Fibroblast of villous mesenchyme (primary cell): ENCODE measurements around the gene CDR2. TPM values are rescaled to one million over a fixed set of nuclear protein-coding genes. Genes with fewer than 3 reads are reported as not detected.
"Not testable (repeated sequence)": the region's sequence is repeated elsewhere in the genome, so short reads cannot be mapped to it uniquely, and the experiment has no call there.

ENCODE experiments used
- DNase-seq: peaks from one replicate; pipeline ENCODE4 v3.0.0-alpha.2; 2010; ENCODE audit warnings: low read depth
- H3K4me3 ChIP-seq: 2 replicates; pipeline ENCODE4 v1.5.1; 2011; ENCODE audit warnings: low read depth, mild to moderate bottlenecking, low read length
- total RNA-seq: library from RNA; depleted of rRNA; stranded (reverse); fragments of >200 nt; gene quantifications from 2 replicates; pipeline ENCODE4 v1.2.3, GENCODE V29; 2012
- TF ChIP-seq, protein P1 (sequence below): IDR thresholded peaks from 2 replicates; pipeline ENCODE4 v1.5.1; 2012; ENCODE audit warnings: low read depth, mild to moderate bottlenecking, low read length; ENCODE audit not compliant: insufficient read depth

The CDR2 gene
- total RNA-seq: 37.4 and 40.2 TPM in 2 replicates

DNA sequence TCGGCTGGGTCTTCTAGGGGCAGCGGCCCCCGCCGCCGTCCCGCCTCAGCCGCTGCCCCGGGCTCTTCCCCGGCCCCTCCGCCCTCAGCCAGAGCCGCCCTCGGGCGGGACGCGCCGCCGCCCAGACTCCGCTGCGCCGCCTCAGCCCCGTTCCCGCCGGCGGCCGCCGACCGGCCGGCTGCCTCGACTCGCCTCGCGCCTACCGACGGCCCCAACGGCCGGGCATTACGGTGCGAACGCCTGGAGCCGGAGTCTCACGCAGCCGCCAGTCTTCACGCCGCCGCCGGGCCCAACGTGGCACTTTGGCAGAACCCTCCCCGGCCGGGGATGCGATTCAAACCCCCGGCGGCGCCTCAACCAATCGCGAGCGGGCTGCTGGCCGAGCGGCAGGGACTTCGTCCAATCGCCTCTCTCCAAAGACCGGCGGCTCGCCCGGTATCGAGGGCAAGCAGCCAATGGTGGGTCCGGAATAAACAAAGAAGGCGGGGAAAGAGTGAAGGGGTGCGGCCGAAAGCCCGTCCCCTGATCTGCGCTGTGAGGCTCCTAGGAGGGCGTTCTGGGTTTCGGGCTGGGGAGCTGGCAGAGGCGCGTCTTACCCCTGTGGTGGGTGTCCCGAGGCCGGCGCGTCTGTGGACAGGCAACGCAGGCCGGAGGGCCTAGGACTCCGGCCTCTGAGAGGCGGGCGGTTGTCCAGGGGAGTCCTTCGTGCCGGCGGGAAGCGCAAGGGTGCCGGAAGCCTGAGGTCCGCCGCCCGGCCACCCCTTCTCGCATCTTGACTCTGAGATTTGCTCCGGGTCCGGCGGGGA, at the start of gene CDR2:
Gene CDR2, minus strand, starts transcription at position 309 of the 806 bp plus-strand sequence. CDS start 310 bp downstream, outside the sequence.
- peak; percentile 97 for DNase-seq
- TF ChIP-seq, protein P1, sequence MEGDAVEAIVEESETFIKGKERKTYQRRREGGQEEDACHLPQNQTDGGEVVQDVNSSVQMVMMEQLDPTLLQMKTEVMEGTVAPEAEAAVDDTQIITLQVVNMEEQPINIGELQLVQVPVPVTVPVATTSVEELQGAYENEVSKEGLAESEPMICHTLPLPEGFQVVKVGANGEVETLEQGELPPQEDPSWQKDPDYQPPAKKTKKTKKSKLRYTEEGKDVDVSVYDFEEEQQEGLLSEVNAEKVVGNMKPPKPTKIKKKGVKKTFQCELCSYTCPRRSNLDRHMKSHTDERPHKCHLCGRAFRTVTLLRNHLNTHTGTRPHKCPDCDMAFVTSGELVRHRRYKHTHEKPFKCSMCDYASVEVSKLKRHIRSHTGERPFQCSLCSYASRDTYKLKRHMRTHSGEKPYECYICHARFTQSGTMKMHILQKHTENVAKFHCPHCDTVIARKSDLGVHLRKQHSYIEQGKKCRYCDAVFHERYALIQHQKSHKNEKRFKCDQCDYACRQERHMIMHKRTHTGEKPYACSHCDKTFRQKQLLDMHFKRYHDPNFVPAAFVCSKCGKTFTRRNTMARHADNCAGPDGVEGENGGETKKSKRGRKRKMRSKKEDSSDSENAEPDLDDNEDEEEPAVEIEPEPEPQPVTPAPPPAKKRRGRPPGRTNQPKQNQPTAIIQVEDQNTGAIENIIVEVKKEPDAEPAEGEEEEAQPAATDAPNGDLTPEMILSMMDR: no peak
- peak within 1 kb of the TSS; percentile 90 for H3K4me3 ChIP-seq

DNA sequence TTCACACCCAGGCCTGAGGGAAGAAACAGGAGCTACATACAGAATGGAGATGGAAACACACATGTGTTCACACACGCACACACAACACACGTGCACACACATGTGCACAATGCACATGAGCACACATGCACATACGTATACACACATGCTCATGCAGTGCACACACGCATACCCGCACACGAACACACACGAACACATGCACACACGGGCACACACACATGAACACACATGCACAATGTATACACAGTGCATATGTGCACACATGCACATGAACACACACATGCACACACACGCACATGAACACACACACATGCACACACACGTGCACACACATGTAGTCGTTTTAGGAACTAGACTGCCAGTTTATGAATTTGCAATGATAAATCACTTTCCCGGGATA, 49.3 kb upstream of the CDR2 start:
- DNase-seq: no peak
- TF ChIP-seq, protein P1: no peak
- no peak overlapping the region for H3K4me3 ChIP-seq

DNA sequence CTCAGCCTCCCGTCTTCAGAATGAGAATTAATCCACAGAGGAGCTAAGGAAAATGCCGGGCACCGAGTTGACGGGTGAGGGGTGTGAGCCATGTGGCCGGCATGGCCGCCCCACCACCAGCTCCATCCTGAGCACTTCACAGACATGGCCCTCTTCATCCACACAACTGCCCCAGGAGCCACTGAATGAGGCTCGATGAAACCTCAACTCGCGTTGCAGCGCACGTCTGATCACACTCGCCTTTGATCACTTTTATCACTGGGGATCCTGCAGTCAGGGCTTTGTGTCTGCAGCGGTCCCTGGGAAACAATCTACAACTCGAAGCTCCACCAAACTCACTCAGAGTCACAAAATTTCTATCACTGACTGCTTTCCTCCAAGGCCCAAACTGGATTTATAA, 46.7 kb upstream of the CDR2 start:
- TF ChIP-seq, protein P1: no peak
- H3K4me3 ChIP-seq: no peak overlapping the region
- DNase-seq: no peak

DNA sequence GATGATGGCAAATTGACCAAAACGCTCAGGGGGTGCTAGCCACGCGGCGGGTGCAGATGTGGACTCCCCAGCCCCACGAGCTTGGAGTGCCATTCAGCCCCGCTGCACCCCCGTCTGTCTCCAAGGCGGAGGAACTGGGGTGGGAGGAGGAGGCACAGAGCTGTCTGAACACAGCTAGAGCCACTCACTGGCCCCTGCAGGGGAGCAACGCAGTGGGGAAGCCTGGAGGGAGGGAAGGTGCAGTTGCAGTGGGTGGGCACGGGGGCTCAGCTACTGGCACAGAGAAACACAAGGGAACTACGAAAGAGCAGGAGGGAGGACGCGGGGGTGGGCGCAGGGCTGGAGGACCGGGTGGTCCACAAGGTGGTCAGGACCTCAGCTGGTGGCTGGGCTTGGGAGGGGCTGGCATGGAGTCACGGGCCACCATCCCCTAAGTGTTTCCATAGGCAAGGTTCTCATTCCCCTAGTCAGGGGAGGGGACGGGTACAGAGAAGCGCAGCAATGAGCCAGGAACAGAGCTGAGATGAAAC, 46.3 kb upstream of the CDR2 start:
- no peak for DNase-seq
- TF ChIP-seq, protein P1: no peak
- H3K4me3 ChIP-seq: no peak overlapping the region

DNA sequence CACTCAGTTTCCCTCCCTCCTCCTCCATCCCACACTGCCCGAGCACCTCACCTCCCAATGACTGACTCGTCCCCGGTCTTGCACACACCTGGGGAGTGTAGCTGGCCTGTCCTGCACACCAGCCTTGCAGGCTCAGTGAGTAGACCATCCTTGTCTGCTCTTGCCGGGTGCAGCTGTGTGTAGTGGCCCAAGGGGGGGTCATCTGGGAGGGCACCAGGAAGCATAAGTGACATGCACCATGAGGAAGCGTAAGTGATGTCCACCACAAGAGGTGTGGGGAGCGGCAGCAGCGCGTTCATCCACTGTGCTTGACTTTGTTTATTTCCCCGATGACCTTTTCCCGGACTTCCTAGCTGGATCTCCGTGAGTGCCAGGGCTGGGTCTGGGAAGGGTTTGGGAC, 45.5 kb upstream of the CDR2 start:
- no peak overlapping the region for H3K4me3 ChIP-seq
- TF ChIP-seq, protein P1: no peak
- no peak for DNase-seq

DNA sequence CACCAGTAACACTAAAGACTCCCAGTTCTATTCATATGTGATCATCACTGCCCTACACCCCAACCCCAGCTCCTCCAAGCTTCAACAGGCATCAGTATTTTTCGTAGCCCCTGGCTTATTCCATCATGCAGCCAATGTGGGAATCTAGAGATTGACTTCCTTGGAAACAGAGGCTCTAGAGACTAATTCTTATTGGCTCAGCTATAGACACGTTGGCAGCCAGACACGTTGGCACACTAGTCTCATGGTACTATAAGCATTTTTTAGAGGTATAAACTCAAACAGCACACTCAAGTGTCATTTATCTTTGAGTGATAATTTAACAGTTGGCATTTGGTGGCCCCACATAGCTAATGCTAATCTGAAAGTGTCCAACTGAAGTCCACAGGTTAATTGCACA, 44.4 kb upstream of the CDR2 start:
- no peak for DNase-seq
- TF ChIP-seq, protein P1: no peak
- H3K4me3 ChIP-seq: no peak overlapping the region

DNA sequence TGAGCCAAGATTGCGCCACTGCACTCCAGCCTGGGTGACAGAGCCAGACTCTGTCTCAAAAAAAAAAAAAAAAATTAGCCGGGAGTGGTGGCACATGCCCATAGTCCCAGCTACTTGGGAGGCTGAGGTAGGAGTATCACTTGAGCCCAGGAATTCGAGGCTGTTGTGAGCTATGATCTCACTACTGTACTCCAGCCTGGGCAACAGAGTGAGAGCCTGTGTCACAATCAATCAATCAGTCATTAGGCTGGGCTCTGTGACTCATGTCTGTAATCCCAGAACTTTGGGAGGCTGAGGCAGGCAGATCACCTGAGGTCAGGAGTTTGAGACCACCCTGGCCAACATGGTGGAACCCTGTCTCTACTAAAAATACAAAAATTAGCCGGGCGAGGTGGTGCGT, 43.4 kb upstream of the CDR2 start:
- DNase-seq, H3K4me3 ChIP-seq: not testable (repeated sequence)
